DOHH2 (cell line): ENCODE measurements around the gene DHX30.

ENCODE experiments used
- CTCF ChIP-seq: fragments of 200-600 bp; sonication (generic); IDR thresholded peaks from one replicate; pipeline ENCODE4 v1.5.1; 2014; ENCODE audit warnings: antibody characterized with exemption, mild to moderate bottlenecking, low read depth, low read length; ENCODE audit not compliant: poor library complexity, severe bottlenecking
- EZH2phosphoT487 ChIP-seq: fragments of 200-600 bp; sonication (generic); IDR thresholded peaks from 2 replicates; pipeline ENCODE4 v1.6.1; 2017; ENCODE audit warnings: borderline replicate concordance, mild to moderate bottlenecking, antibody characterized with exemption, low read length, moderate library complexity, mixed read lengths

GRCh38 chr3:47899495-47900108 lies 96.7 kb downstream of the DHX30 start:
- no peak for TF ChIP-seq CTCF
- TF ChIP-seq EZH2phosphoT487, result no peak
